Right forelimb (tissue), 1 donor: ENCODE results near the gene TMEM254.
"Not testable (repeated sequence)": the region's sequence is repeated elsewhere in the genome, so short reads cannot be mapped to it uniquely, and the experiment has no call there.

ENCODE experiments used
- DNase-seq: peaks from one replicate; pipeline ENCODE4 v3.0.0-alpha.2; 2018

TMEM254 gene

DNA sequence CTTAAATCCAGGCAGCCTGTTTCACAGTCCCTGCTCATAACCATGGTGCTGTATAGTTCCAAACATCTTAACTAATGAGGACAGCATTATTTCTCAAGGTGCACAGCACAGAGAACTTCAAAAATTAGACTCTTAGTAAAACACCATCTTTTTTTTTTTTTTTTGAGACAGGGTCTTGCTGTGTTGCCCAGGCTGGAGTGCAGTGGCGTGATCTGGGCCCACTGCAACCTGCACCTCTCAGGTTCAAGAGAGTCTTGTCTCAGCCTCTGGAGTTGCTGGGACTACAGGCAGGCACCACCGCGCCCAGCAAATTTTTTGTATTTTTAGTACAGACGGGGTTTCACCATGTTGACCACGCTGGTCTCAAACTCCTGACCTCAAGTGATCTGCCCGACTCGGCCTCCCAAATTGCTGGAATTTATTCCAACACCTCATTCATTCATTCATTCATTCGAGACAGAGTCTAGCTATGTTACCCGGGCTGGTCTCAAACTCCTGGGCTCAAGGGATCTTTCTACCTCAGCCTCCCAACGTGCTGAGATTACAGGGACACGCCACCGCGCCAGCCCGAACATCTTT is 507 bp upstream of the TMEM254 start:
- DNase-seq: no peak

DNA sequence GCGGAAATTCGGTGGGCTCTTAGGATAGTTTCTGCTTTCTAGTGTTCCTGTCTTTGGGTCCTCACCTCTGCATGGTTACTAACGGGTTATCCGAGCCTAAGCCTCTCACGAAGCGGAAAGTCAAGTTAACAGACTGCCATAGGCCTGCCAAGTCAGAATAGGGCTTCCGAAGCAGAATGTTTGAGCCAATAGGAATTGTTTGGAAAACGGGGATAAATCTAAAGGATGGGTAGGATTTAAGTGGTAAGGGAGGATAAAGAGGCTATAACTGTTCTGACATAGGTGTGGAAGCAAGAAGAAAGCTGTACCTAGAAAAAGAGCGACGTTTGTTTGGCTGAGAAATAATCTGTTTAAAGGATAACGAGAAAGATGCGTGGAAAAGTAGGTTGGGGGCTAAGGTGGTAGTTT is 851 bp downstream of the TMEM254 start:
- DNase-seq: no peak

DNA sequence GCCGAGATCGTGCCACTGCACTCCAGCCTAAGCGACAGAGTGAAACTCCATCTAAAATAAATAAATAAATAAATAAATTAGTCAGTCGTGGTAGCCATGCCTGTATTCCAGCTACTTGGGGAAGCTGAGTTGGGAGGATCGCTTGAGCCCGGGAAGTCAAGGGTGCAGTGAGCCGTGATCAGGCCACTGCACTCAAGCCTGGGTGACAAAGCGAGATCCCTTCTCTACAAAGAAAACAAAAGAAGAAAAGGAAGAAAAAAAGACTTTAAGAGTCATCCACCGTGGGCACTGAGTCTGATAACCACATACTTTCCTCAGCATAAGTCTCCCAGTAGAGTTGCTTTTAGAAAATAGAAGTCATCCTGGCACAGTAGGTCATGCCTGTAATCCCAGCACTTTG is 2.6 kb downstream of the TMEM254 start:
- no peak for DNase-seq

DNA sequence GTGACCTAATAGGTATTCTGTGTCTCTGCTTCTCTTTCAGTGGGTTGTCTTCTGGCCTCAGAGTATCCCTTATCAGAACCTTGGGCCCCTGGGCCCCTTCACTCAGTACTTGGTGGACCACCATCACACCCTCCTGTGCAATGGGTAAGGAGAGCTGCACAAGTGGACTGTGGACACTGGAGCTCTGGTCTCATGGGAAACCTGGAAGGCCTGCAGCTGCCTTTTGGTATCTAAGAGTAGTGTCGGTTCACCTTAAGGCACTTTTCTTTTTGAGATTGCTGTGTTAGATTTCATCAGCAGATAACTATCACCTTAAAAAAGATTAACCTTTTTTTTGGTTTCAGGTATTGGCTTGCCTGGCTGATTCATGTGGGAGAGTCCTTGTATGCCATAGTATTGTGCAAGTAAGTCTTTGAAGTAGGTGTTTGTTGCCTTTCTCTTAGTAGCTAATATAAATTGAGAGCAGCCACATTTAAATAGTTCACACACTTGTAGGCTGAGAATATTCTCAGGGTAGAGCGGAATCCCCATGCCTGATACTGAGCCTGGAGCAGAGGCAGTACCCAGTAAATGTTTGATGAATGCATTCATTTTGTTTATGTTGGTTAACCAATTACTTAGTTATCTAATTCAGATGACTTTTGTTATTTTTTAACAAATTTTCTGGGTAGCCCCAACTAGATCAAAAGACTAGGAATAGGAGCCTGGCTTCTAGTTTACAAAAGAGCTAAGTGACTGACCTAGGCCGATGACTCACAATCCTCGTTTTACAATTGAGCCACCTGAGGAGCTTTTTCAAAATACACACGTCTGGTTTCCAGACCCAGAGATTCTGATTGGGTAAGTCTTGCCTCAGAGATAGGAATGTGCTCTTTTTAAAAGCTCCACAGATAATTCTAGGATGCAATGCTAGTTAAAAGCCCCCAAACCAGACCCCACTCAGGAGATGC is 3.6 kb downstream of the TMEM254 start:
- DNase-seq: no peak

DNA sequence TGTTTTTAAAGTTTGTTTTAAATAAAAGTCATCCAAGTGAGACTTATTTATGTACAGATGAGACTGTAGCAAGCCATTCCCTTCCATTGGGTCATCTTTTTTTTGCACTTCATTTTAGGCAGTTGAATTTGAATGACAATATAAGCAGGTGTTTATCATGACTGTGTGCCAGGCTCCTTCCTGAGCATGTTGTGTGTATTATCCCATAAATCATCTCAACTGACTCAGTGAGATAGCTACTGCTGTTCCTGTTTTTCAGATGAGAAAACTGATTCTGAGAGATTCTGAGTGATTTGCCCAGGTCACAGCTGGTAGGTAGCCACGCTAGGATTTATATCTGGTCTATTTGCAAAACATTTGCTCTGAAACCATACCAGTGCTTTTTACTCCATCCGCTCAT is 11.7 kb downstream of the TMEM254 start:
- no peak for DNase-seq

DNA sequence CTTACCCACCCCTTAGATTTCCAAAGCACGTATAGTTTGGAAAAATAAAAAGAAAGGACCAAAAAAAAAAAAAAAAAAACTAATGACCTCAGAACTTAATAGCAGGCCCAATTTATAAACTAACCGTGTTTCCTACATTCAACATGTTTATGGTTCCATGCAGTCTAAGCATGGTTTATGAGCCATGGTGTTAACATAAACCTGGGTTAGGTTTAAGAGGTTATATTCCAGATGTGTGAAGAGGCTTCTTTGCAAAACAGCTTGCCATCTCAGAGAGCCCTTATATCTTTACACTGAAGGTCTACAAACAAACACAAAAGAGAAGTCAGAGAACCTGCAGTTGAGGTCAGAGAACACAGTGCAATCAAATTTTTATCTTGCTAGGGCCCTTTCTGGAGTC is 15.8 kb downstream of the TMEM254 start:
- no peak for DNase-seq

DNA sequence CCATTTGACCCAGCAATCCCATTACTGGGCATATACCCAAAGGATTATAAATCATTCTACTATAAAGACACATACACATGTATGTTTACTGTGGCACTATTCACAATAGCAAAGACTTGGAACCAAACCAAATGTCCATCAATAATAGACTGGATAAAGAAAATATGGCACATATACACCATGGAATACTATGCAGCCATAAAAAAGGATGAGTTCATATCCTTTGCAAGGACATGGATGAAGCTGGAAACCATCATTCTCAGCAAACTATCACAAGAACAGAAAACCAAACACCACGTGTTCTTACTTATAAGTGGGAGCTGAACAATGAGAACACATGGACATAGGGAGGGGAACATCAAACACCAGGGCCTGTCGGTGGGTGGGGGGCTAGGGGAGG is 19.8 kb downstream of the TMEM254 start:
- DNase-seq: not testable (repeated sequence)

DNA sequence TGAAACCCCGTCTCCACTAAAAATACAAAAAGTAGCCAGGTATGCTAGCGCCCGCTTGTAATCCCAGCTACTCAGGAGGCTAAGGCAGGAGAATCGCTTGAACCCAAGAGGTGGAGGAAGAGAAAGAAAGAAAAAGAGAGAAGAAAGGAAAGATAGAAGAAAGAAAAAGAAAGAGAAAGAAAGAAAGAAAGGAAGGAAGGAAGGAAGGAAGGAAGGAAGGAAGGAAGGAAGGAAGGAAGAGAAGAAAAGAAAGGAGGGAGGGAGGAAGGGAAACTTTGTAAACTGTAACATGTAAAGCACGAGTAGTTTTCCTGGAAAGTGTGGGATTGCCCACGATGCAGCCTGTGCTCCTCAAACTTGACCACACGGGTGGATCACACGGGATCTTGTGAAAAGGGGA is 20.8 kb downstream of the TMEM254 start:
- not testable (repeated sequence) for DNase-seq

DNA sequence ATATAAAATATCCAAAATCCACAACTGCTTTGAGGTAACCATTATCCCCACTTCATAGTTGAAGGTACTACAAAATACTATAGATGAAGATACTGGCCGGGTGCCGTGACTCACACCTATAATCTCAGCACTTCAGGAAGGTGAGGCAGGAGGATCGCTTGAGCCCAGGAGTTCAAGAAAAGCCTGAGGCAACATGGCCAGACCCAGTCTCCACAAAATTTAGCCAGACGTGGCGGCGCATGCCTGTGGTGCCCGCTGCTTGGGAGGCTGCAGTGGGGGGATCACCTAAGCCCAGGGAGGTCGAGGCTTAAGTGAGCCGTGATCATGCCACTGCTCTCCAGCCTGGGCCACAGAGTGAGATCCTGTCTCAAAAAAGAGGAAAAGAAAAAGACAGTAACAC is 21.7 kb downstream of the TMEM254 start:
- no peak for DNase-seq

DNA sequence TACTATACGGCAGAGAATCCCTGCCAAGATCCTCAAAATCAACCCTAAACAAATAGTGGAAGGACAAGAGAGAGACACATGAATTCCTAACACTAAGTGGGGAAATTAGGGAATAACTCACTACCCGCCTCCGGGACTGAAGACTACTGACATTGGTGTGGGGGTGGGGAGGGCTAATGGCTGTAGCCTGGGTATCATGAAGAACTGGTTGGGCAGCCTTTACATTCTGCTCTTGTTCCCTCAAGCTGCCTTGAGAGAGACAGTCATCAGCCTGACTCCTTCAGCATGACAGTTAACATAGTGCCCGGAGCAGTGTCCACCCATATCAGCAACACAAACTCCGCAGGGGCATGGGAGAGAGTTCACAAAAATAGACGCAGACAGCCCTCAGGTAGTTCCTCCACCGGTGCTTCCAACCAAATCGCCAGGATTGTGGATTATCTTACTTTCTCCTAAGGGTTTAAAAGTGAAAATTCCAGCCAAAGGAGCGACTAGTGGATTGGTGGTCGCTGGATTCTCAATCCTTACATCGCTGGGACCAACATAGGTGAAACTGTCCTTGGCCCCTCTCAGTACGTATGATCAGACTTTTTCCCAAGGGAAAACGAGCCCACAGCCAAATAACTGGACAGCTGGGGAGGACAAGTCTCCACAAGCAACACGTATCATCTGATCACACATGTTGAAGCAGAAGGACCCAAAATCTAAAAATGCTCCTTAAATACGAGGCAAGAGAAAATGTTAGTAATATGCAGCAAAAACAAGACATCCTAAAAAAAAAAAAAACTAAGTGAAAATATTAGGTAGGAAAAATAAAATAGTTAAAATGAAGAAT is 22.6 kb downstream of the TMEM254 start:
- DNase-seq: no peak

DNA sequence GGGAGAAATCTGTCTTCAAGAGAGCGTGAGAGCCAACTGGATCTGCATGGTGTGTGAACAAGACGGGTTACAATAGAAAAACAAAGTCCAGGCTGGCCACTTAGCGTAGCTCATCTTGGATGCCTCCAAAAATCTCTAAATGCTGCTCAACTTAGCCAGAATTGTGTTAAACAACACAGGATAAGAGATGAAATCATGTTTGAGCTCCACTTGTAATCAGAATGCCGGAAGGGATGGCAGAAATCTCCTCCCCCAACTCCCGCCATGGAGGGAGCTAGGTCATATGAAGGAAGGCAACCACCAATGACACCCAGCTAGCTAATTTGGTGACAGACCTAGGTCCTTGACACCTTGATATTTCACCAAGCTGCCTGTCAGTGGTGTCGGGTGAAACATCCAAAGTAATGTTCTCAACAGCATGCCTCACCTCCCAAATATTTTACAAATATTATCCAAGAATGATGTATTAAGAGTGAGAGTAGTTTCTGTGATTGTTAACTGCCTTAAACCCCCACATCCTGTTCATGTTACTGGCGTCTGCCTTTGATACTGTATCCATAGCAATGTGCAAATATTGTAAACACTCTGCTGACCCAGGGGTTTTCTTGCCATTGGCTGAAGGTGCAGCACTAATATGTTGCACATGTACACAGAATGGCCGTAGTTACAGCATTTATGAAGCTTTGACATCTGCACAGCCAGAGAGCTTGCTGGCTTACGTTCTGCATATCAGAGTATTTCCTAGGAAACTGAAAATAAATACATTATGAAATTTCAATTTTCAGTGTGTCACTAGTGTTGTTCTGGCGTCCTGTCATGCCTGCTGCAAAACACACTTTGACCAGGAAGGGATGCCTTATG is 25.8 kb downstream of the TMEM254 start:
- DNase-seq: peak; percentile 81

DNA sequence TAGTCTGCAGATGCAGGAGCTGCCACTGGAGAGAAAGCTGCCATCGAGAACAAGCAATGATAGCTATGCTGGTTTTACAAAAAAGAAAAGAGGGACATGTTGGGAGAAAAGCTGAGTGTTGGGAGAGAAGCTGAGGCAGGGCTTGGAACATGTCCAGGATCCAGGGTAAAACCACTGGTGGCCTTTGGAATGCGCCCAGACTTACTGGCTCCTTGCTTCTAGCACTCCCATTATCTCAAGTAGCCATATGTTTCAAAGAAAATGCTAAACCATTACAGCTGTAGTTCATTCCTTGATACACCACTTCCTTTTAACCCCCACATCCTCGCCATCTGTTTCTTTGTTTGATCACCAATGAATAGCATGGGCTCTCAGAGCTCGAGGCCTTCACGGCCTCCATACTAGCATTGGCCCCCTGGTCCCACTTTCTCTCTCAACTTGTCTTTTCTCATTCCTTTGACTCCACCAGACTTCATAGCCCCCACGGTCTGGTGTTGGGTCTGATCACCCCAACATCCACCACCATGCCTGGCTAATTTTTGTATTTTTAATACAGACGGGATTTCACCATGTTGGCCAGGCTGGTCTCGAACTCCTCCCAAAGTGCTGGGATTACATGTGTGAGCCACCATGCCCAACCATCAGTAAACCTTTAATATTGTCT is 30.2 kb downstream of the TMEM254 start:
- no peak for DNase-seq

DNA sequence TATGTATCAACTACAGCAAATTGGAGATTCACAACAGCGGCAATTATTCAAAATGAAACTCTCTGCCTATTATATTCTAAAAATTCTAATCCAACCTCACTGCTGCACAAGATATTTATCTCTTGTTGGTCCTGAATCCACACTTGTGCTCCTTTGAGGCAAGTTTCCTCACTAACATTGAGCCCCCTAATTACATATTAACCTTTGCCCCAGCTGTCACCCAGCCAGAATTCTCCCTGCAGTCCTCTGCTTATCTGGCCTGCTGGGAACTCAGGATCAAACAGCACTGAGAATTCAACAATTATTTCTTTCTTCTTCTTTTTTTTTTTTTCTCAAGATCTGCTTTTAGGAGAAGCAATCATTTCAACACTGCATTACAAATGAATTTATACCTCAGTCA is 32.5 kb downstream of the TMEM254 start:
- DNase-seq: no peak

DNA sequence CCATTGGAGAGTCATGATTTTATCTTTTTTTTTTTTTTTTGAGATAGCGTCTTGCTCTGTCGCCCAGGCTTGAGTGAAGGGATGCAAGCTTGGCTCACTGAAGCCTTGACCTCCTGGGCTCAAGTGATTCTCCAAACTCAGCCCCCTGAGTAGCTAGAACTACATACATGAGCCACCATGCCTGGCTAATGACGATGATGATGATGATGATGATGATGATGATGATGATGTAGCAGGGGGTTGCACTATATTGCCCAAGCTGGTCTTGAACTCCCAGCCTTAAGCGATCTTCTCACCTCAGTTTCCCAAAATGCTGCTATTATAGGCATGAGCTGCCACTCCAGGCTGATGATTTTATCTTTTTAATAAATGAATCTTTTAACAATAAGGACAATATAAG is 40.2 kb downstream of the TMEM254 start:
- no peak for DNase-seq

DNA sequence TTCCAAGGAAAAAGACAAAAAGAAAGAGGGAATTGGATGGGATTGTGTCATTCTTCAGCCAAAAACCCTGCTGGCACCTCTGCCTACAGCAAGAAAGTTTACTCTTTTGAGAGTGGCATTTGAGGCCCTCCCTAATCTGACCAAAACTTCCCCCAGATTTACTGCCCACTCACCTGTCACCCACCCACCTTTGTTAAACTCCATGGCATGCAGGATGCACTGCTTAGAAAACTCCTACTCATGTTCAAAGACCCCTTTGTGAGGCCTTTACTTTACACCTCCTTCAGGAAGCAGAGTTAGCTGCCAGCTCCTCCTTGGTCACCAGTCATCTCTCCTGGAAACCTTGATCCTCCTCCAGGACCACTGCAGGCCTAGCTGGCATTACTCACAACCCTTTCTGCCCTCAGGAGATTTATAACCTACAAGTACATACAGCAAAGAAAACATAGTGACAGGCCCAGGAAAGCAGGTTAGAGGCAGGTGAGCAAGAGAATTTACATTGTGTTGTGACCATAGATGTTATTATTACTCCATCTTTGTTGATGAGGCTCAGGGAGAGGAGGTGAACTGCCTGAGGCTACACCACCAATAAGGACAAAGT is 43.7 kb downstream of the TMEM254 start:
- DNase-seq: no peak

DNA sequence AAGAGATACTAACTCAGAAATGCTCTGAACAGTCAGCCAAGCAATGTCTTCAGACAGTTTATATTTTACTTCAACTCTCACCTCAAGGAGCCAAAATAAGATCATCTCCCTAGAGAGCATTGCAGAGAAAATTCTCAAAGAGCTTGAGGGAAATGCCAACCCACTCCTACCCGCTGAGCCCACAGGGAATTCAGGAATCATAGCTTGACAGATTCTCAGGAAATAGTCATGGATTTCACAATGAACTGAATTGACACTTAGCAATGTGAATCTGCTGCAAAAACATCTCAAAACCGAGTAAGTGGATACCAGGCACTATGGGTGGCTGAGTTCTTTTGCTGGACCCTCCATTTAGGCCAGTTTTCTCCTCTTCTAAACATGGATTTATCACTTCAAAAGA is 44.3 kb downstream of the TMEM254 start:
- DNase-seq: no peak

DNA sequence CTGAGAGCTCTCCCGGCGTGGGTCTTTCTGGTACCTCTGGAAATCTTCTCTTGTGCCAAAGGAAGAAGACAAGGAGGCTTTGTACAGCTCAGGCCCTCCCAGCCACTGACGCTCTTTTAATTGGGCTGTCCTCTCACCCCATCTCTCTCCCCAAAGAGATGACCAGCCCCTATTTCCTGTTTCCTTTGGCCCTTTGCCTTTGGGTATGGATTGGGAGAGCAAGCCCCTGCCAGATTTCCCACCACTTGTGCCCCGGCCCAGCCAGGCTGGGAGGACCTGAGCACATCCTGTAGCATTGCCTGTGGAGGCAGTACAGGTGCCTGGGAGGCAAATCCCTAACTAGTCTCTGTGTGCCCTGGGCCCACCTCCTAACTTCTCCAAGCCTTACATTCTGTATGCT is 48.4 kb downstream of the TMEM254 start:
- no peak for DNase-seq

DNA sequence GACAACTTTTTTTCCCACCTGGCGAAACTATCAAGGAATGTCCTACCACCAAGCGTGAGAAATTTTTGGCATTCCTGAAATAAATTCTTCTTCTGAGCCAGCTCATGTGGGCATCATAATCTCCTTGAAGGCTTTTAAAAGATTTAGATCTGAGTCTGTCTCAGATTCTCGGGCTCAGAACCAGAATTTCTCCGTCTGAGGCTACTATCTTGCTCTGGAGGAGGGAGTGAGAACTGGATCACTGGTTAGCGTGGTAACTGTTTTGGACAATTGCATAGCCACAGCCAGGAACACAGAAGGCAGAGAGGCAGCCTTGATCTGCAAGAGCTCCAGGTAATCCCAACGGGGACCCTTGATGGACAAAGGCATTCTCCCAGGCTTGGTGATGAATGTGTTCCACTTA is 53.0 kb downstream of the TMEM254 start:
- DNase-seq: no peak

DNA sequence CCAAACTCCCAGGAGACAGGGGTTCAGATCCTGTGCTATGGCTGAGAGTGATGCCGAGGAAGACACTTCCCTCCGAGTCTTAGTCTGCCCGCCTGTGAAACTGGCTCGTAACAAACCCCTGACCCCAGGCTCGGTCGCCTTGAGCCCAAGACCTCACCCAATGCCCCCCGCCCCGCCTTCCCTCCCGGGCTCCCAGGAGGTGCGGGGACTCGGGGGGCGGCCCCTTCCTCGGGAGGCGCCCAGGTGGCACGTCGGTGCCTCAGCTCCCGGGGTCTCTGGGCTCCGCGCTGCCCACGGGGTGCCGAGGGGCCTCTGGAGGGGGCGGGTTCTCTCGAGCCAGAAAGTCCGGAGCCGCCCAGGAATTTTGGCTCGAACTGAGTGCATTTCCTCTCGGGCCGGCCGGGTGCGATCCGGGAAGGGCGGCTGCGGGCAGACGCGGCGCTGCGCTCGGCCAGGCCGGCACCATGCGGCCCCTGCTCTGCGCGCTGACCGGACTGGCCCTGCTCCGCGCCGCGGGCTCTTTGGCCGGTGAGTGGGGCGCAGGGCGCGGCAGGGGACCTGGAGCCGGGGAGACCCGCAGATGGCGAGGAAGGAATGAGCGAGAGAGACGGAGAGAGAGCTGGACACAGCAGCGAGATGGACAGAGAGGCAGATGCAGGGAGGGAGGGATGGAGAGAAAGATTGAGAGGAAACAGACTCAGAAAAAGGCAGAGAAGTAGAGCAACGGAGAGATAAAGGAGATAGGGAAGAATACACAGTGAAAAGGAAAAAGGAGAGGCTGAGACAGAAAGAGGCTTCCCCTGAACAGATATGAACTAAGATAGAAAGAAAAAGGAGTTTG is 54.1 kb downstream of the TMEM254 start, which contains the start of gene PLAC9:
Gene PLAC9 (plus strand): TSS at position 432 of the 841 bp plus-strand sequence. CDS start 33 bp downstream, at position 465.
- peak; percentile 83 for DNase-seq

DNA sequence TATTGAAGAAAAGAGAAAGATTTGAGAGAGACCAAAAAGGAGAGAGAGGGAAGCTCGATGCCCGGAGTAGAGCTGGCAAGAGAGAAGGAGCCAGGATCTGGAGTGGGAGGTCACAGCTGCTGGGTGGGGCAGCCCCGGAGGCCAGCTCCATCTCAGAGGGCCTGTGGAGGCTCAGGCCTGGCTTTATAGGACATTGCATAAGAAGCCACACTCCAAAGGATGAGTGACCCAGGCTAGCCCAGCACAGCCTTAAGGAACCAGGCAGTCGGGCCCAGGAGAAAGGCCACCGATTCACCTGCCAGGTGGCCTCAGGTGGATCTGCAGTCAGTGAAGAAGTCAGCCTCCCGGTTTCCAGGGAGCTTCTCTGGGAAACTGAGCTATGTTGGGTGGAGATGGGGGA is 54.7 kb downstream of the TMEM254 start:
- no peak for DNase-seq
